IMR-90 (cell line): ENCODE measurements around the gene RNF111. TPM values are rescaled to one million over a fixed set of nuclear protein-coding genes. Genes with fewer than 3 reads are reported as not detected.

ENCODE experiments used
- ATAC-seq: fragments of 200-7000 bp; cut with Tn5 transposase; 2 replicates; pipeline ENCODE4 v1.9.1; 2020; ENCODE audit warnings: low read depth, mild to moderate bottlenecking, moderate library complexity
- BruUV-seq: library from RNA; stranded (reverse); fragments of 400-500 nt; replicated peaks from 2 replicates; lab custom pipeline; 2021; lab: Mats Ljungman, UMichigan
- CTCF ChIA-PET: fragments of 300-600 bp; formaldehyde crosslinking; extraction: SDS; loops from one replicate; lab custom pipeline; 2021; ENCODE audit warnings: antibody characterized with exemption; lab: Yijun Ruan, JAX
- POLR2A ChIA-PET: fragments of 300-600 bp; sonication (Branson Sonifier 250); formaldehyde crosslinking; loops from one replicate; lab custom pipeline; 2022; ENCODE audit warnings: antibody characterized with exemption; ENCODE audit not compliant: unreplicated experiment; lab: Charles Lee
- DNase-seq: peaks from one replicate; pipeline ENCODE4 v3.0.0; 2013
- H2AFZ ChIP-seq: replicated peaks from 2 replicates; pipeline ENCODE3; 2013; ENCODE audit warnings: low read length, mild to moderate bottlenecking; ENCODE audit not compliant: poor library complexity
- H2AK5ac ChIP-seq: 2 replicates; pipeline ENCODE4 v1.6.1; 2013; ENCODE audit warnings: low read depth, low read length, inconsistent platforms
- H2AK9ac ChIP-seq: replicated peaks from 2 replicates; pipeline ENCODE3; 2013; ENCODE audit warnings: mild to moderate bottlenecking, low read depth, low read length, moderate library complexity; ENCODE audit not compliant: poor library complexity
- H2BK120ac ChIP-seq: 2 replicates; pipeline ENCODE4 v1.6.1; 2013; ENCODE audit warnings: low read depth, low read length, inconsistent platforms
- H2BK15ac ChIP-seq: 3 replicates; pipeline ENCODE4 v1.6.1; 2013; ENCODE audit warnings: low read depth, low read length, inconsistent platforms
- H2BK20ac ChIP-seq: 2 replicates; pipeline ENCODE4 v1.6.1; 2013; ENCODE audit warnings: low read depth, mild to moderate bottlenecking, inconsistent platforms, low read length, moderate library complexity
- H2BK5ac ChIP-seq: 2 replicates; pipeline ENCODE4 v1.6.1; 2013; ENCODE audit warnings: mild to moderate bottlenecking, low read depth, low read length, inconsistent platforms; ENCODE audit not compliant: poor library complexity, severe bottlenecking
- H3K14ac ChIP-seq: replicated peaks from 2 replicates; pipeline ENCODE4 v1.6.1; 2013; ENCODE audit warnings: low read depth, low read length, inconsistent platforms
- H3K18ac ChIP-seq: 2 replicates; pipeline ENCODE4 v1.6.1; 2013; ENCODE audit warnings: low read depth, low read length, control low read depth
- H3K23ac ChIP-seq: 2 replicates; pipeline ENCODE4 v1.6.1; 2013; ENCODE audit warnings: low read depth, low read length, inconsistent platforms
- H3K27ac ChIP-seq: 2 replicates; pipeline ENCODE4 v1.5.1; 2013; ENCODE audit warnings: mild to moderate bottlenecking, control low read depth, low read length; ENCODE audit not compliant: insufficient read depth
- H3K27me3 ChIP-seq: 2 replicates; pipeline ENCODE4 v1.6.1; 2013; ENCODE audit warnings: low read length; ENCODE audit not compliant: control insufficient read depth, insufficient read depth
- H3K36me3 ChIP-seq: 2 replicates; pipeline ENCODE4 v1.6.1; 2013; ENCODE audit warnings: low read length, mixed read lengths; ENCODE audit not compliant: control insufficient read depth, insufficient read depth
- H3K4ac ChIP-seq: 2 replicates; pipeline ENCODE4 v1.6.1; 2013; ENCODE audit warnings: low read depth, low read length, inconsistent platforms
- H3K4me1 ChIP-seq: 2 replicates; pipeline ENCODE4 v1.6.1; 2013; ENCODE audit warnings: low read length, mixed read lengths; ENCODE audit not compliant: control insufficient read depth, insufficient read depth
- H3K4me2 ChIP-seq: 2 replicates; pipeline ENCODE4 v1.6.1; 2013; ENCODE audit warnings: low read depth, mild to moderate bottlenecking, control low read depth, low read length, moderate library complexity
- H3K4me3 ChIP-seq: 2 replicates; pipeline ENCODE4 v1.5.1; 2013; ENCODE audit warnings: low read depth, mild to moderate bottlenecking, control low read depth, low read length, moderate library complexity; ENCODE audit not compliant: insufficient read depth
- H3K56ac ChIP-seq: 2 replicates; pipeline ENCODE4 v1.6.1; 2013; ENCODE audit warnings: low read length, inconsistent platforms; ENCODE audit not compliant: insufficient read depth; ENCODE audit errors: extremely low read depth
- H3K79me1 ChIP-seq, 2 experiments: 2 replicates each; pipeline ENCODE4 v1.6.1; 2013; ENCODE audit warnings: low read length in 2 of 2, inconsistent platforms in 1 of 2, low read depth in 1 of 2
- H3K9ac ChIP-seq: 2 replicates; pipeline ENCODE4 v1.6.1; 2013; ENCODE audit warnings: low read depth, low read length, control low read depth
- H3K9me1 ChIP-seq: 2 replicates; pipeline ENCODE4 v1.6.1; 2013; ENCODE audit warnings: low read length, inconsistent platforms; ENCODE audit not compliant: insufficient read depth
- H3K9me3 ChIP-seq: 2 replicates; pipeline ENCODE4 v1.6.1; 2013; ENCODE audit warnings: low read length; ENCODE audit not compliant: control insufficient read depth, insufficient read depth
- H4K20me1 ChIP-seq: 2 replicates; pipeline ENCODE4 v1.6.1; 2013; ENCODE audit warnings: low read length, inconsistent platforms; ENCODE audit not compliant: insufficient read depth
- H4K5ac ChIP-seq: 2 replicates; pipeline ENCODE4 v1.6.1; 2013; ENCODE audit warnings: mild to moderate bottlenecking, low read depth, low read length, control low read depth
- H4K8ac ChIP-seq, 2 experiments: 2 replicates each; pipeline ENCODE4 v1.6.1; 2013; ENCODE audit warnings: low read depth in 2 of 2, low read length in 2 of 2, control low read depth in 1 of 2, inconsistent platforms in 1 of 2
- H4K91ac ChIP-seq: 2 replicates; pipeline ENCODE4 v1.6.1; 2013; ENCODE audit warnings: low read depth, low read length, inconsistent platforms; ENCODE audit not compliant: insufficient read depth
- BHLHE40 ChIP-seq: fragments of 150-350 bp; IDR thresholded peaks from 2 replicates; pipeline ENCODE4 v1.6.1; 2016; ENCODE audit warnings: mild to moderate bottlenecking, low read depth, low read length
- CEBPB ChIP-seq: IDR thresholded peaks from 2 replicates; pipeline ENCODE4 v1.6.1; 2012; ENCODE audit warnings: low read depth, low read length, improper control_type of control experiment
- CHD1 ChIP-seq: IDR thresholded peaks from 2 replicates; pipeline ENCODE4 v1.6.1; 2012; ENCODE audit warnings: low read depth, low read length, improper control_type of control experiment
- FOS ChIP-seq: fragments of 150-350 bp; IDR thresholded peaks from 2 replicates; pipeline ENCODE4 v1.6.1; 2016; ENCODE audit warnings: low read depth, low read length
- MAFK ChIP-seq: IDR thresholded peaks from 2 replicates; pipeline ENCODE4 v1.6.1; 2012; ENCODE audit warnings: low read depth, low read length, improper control_type of control experiment
- MAZ ChIP-seq: IDR thresholded peaks from 2 replicates; pipeline ENCODE4 v1.6.1; 2012; ENCODE audit warnings: low read depth, mild to moderate bottlenecking, low read length, improper control_type of control experiment, moderate library complexity, borderline replicate concordance
- MXI1 ChIP-seq: IDR thresholded peaks from 2 replicates; pipeline ENCODE4 v1.6.1; 2012; ENCODE audit warnings: low read depth, mild to moderate bottlenecking, low read length, moderate library complexity, borderline replicate concordance
- NFE2L2 ChIP-seq: fragments of 150-350 bp; IDR thresholded peaks from 2 replicates; pipeline ENCODE4 v1.6.1; 2016; ENCODE audit warnings: low read depth, mild to moderate bottlenecking, low read length
- POLR2A ChIP-seq: IDR thresholded peaks from 2 replicates; pipeline ENCODE4 v1.6.1; 2012; ENCODE audit warnings: mild to moderate bottlenecking, low read depth, low read length
- RAD21 ChIP-seq: IDR thresholded peaks from 2 replicates; pipeline ENCODE4 v1.6.1; 2012; ENCODE audit warnings: low read length, improper control_type of control experiment
- RCOR1 ChIP-seq: IDR thresholded peaks from 2 replicates; pipeline ENCODE4 v1.6.1; 2012; ENCODE audit warnings: mild to moderate bottlenecking, low read length, improper control_type of control experiment; ENCODE audit not compliant: insufficient replicate concordance
- RFX5 ChIP-seq: IDR thresholded peaks from 2 replicates; pipeline ENCODE4 v1.8.0; 2012; ENCODE audit warnings: low read depth, mild to moderate bottlenecking, low read length, moderate library complexity
- SMC3 ChIP-seq: fragments of 150-350 bp; IDR thresholded peaks from 2 replicates; pipeline ENCODE4 v1.6.1; 2016; ENCODE audit warnings: low read depth, mild to moderate bottlenecking, antibody characterized with exemption, low read length, moderate library complexity
- WGBS, 2 experiments: methylation state at CpG; one replicate each; pipeline versions ENCODE4 v1.1.5 to v1.1.7; 2013; ENCODE audit warnings: missing lambda C conversion rate in 2 of 2; ENCODE audit not compliant: insufficient read length in 1 of 2; ENCODE audit errors: extremely low coverage in 2 of 2; 5-methylcytosine and 5-hydroxymethylcytosine counted together
- dilution Hi-C: fragments of 300-500 bp; cut with HindIII; formaldehyde crosslinking; loops from one replicate; pipeline ENCODE4 v1.14.3; 2018; ENCODE audit warnings: low sequenced_read_pairs; ENCODE audit not compliant: unreplicated experiment
- in situ Hi-C: fragments of 300-500 bp; cut with MboI; formaldehyde crosslinking; loops from 3 replicates; pipeline ENCODE4 v1.14.3; 2019; ENCODE audit warnings: low sequenced_read_pairs, inconsistent platforms, mixed read lengths
- intact Hi-C: fragments of 100-400 bp; cut with micrococcal nuclease; formaldehyde crosslinking; loops from 2 replicates; pipeline ENCODE4 v1.10.0; 2022
- polyA plus RNA-seq, 3 experiments: library from polyadenylated mRNA; depleted of rRNA; stranded (reverse); fragments of >200 nt; gene quantifications; 2 replicates each; pipeline ENCODE4 v1.2.3, GENCODE V29; 2012; ENCODE audit warnings: low replicate concordance in 1 of 3
- total RNA-seq: library from RNA; depleted of rRNA; stranded (reverse); fragments of >200 nt; gene quantifications from 2 replicates; pipeline ENCODE4 v1.2.3, GENCODE V29; 2012
- TF ChIP-seq, protein P1 (sequence below): fragments of 150-350 bp; IDR thresholded peaks from 2 replicates; pipeline ENCODE4 v1.6.1; 2017; ENCODE audit warnings: mild to moderate bottlenecking, antibody characterized with exemption, low read length, low read depth
- TF ChIP-seq, protein P2 (sequence below): fragments of 150-350 bp; IDR thresholded peaks from 2 replicates; pipeline ENCODE4 v1.6.1; 2016; ENCODE audit warnings: low read depth, mild to moderate bottlenecking, low read length, moderate library complexity, borderline replicate concordance

RNF111 gene
- total and polyA plus RNA-seq, 2 of the 4 experiments (the other 2 are of a cell fraction) = 13.5 to 20.1 TPM

DNA sequence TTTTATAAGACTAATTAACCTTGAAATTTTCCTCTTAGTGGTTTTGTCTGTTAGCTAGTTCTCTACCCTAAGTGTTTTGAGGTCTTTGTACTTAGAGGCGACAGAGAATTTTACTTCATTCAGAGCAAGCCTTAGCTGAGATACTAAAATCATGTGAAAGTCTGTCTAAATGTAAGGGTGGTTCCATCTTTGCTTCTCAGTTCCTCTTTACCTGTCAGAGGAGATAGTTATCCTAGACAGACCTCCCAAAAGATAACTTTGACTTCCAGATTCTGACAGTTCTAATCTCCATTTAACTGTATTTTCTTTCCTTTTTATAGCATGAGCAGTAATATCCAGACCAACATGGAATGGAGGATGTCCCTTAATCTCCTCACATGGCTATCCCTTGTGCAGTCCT, 34.7 kb downstream of the RNF111 start:
- Histone ChIP-seq H2BK15ac (no peak overlapping the region), H2BK5ac (no peak overlapping the region), H3K9me1 (no peaks in the 10 kb centered on the region), H3K56ac (no peak overlapping the region), H2AK5ac (no peak overlapping the region), H2BK20ac (no peak overlapping the region), H3K27me3 (no peaks in the 10 kb centered on the region), H3K9ac (no peak overlapping the region), H3K9me3 (no peaks in the 10 kb centered on the region), H3K27ac (no peak overlapping the region), H3K23ac (no peak overlapping the region), H2AK9ac (no peak overlapping the region), H3K4ac (no peak overlapping the region), H4K5ac (no peak overlapping the region), H3K36me3 (peaks cover 5% of the 10 kb centered on the region; the same call in 1 of the 2 replicates), H3K14ac (no peak overlapping the region), H3K18ac (no peak overlapping the region), H3K4me1 (no peaks in the 10 kb centered on the region), H3K4me2 (no peak overlapping the region), H4K20me1 (peaks cover 17% of the 10 kb centered on the region), H2AFZ (no peak overlapping the region), H4K8ac (no peak overlapping the region), H3K79me1 (peaks cover 28 to 36% of the 10 kb centered on the region in 2 experiments), H4K91ac (no peak overlapping the region), H3K4me3 (no peak overlapping the region), H2BK120ac (no peak overlapping the region)
- WGBS, 2 experiments = no CpG with 5 or more reads among the region's 1 CpG
- ATAC-seq (no peak), DNase-seq (no peak)
- CTCF ChIA-PET = no interaction called here
- intact Hi-C loops = no loop called here
- BruUV-seq = no TSS peak
- dilution Hi-C loops = no loop called here
- POLR2A ChIA-PET = no interaction called here
- in situ Hi-C loops = no loop called here
- TF ChIP-seq RAD21 = no peak
- TF ChIP-seq SMC3 = no peak
- TF ChIP-seq MAFK = no peak
- no peak for TF ChIP-seq BHLHE40
- no peak for TF ChIP-seq MAZ
- TF ChIP-seq POLR2A = no peak
- TF ChIP-seq RFX5 = no peak
- TF ChIP-seq RCOR1 = no peak
- TF ChIP-seq NFE2L2 = no peak
- TF ChIP-seq CHD1 = no peak
- TF ChIP-seq CEBPB = no peak
- no peak for TF ChIP-seq MXI1
- TF ChIP-seq, protein P1, sequence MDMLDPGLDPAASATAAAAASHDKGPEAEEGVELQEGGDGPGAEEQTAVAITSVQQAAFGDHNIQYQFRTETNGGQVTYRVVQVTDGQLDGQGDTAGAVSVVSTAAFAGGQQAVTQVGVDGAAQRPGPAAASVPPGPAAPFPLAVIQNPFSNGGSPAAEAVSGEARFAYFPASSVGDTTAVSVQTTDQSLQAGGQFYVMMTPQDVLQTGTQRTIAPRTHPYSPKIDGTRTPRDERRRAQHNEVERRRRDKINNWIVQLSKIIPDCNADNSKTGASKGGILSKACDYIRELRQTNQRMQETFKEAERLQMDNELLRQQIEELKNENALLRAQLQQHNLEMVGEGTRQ = no peak
- TF ChIP-seq, protein P2, sequence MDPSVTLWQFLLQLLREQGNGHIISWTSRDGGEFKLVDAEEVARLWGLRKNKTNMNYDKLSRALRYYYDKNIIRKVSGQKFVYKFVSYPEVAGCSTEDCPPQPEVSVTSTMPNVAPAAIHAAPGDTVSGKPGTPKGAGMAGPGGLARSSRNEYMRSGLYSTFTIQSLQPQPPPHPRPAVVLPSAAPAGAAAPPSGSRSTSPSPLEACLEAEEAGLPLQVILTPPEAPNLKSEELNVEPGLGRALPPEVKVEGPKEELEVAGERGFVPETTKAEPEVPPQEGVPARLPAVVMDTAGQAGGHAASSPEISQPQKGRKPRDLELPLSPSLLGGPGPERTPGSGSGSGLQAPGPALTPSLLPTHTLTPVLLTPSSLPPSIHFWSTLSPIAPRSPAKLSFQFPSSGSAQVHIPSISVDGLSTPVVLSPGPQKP = no peak
- no peak for TF ChIP-seq FOS
